ENCODE results near the gene MEIS1.

GRCh38 chr2:66461001-66461663 lies 26.2 kb downstream of the MEIS1 start:
- TF ChIP-seq, protein P1, sequence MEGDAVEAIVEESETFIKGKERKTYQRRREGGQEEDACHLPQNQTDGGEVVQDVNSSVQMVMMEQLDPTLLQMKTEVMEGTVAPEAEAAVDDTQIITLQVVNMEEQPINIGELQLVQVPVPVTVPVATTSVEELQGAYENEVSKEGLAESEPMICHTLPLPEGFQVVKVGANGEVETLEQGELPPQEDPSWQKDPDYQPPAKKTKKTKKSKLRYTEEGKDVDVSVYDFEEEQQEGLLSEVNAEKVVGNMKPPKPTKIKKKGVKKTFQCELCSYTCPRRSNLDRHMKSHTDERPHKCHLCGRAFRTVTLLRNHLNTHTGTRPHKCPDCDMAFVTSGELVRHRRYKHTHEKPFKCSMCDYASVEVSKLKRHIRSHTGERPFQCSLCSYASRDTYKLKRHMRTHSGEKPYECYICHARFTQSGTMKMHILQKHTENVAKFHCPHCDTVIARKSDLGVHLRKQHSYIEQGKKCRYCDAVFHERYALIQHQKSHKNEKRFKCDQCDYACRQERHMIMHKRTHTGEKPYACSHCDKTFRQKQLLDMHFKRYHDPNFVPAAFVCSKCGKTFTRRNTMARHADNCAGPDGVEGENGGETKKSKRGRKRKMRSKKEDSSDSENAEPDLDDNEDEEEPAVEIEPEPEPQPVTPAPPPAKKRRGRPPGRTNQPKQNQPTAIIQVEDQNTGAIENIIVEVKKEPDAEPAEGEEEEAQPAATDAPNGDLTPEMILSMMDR (conservative IDR thresholded peaks at IDR 0.05; ENCODE audit: low read depth, low read length): no peak
- TF ChIP-seq EZH2 (IDR thresholded peaks at IDR 0.05; ENCODE audit: borderline replicate concordance, low read depth, low read length, poor library complexity, severe bottlenecking): no peak
